Measurements from ENCODE around the gene RIMBP2.

GRCh38 chr12:130508847-130509246 lies 207.3 kb downstream of the RIMBP2 start:
- TF ChIP-seq GATA2 (IDR thresholded peaks at IDR 0.05; ENCODE audit: low read depth, low read length) (no peak), GATA3 (IDR thresholded peaks at IDR 0.05; ENCODE audit: low read depth, low read length) (no peak)

All from SH-SY5Y (cell line).